ENCODE data around the gene PSKH1.
A peak's percentile ranks its signal among the peaks of the same experiment; 100 is the strongest.
"Not testable (repeated sequence)": the region's sequence is repeated elsewhere in the genome, so short reads cannot be mapped to it uniquely, and the experiment has no call there.

Gene PSKH1

GRCh38 chr16:67892899-67893742 lies at the start of gene PSKH1:
TSS of gene PSKH1 (plus strand) at chr16:67893254. CDS start at chr16:67908750, 15,496 bp downstream.
- DNase-seq = peak; percentile 66 to 87

- no peak for DNase-seq
These were observed 49.7 kb upstream of the PSKH1 start for GRCh38 chr16:67843343-67843765.

- DNase-seq = no peak
These were observed 48.6 kb upstream of the PSKH1 start for GRCh38 chr16:67844497-67844896.

- no peak for DNase-seq
These were observed 47.6 kb upstream of the PSKH1 start for GRCh38 chr16:67845291-67846062.

- no peak for DNase-seq
These were observed 47.1 kb upstream of the PSKH1 start for GRCh38 chr16:67846063-67846319.

GRCh38 chr16:67846320-67847063 lies 46.6 kb upstream of the PSKH1 start, which contains the start of gene NUTF2:
TSS of gene NUTF2 (plus strand) at chr16:67846933. CDS start at chr16:67865131, 18,198 bp downstream.
- DNase-seq = peak; percentile 77 to 85

GRCh38 chr16:67847064-67847861 lies 45.8 kb upstream of the PSKH1 start, which contains the start of gene CENPT:
TSS of gene CENPT (minus strand) at chr16:67847693. CDS start at chr16:67833859, 13,834 bp downstream.
- DNase-seq = no peak

GRCh38 chr16:67848118-67848517 lies 44.9 kb upstream of the PSKH1 start:
- no peak for DNase-seq

GRCh38 chr16:67853670-67854069 lies 39.4 kb upstream of the PSKH1 start:
- no peak for DNase-seq

GRCh38 chr16:67855789-67856188 lies 37.3 kb upstream of the PSKH1 start:
- DNase-seq = no peak

GRCh38 chr16:67856927-67857546 lies 36.0 kb upstream of the PSKH1 start:
- no peak for DNase-seq

- DNase-seq = no peak
These were observed 35.4 kb upstream of the PSKH1 start for GRCh38 chr16:67857547-67858233.

GRCh38 chr16:67858500-67858899 lies 34.6 kb upstream of the PSKH1 start:
- DNase-seq = no peak

GRCh38 chr16:67860589-67861398 lies 32.3 kb upstream of the PSKH1 start:
- DNase-seq = no peak

GRCh38 chr16:67861877-67862276 lies 31.2 kb upstream of the PSKH1 start:
- DNase-seq = no peak

GRCh38 chr16:67862623-67863583 lies 30.2 kb upstream of the PSKH1 start:
- no peak for DNase-seq

GRCh38 chr16:67864044-67864443 lies 29.0 kb upstream of the PSKH1 start:
- DNase-seq = not testable (repeated sequence)

GRCh38 chr16:67864594-67864993 lies 28.5 kb upstream of the PSKH1 start:
- no peak for DNase-seq

- no peak for DNase-seq
These were observed 27.7 kb upstream of the PSKH1 start for GRCh38 chr16:67865318-67865717.

Measured in NCI-H187 (cell line).